ENCODE measurements around the gene OS9.

The OS9 gene

DNA sequence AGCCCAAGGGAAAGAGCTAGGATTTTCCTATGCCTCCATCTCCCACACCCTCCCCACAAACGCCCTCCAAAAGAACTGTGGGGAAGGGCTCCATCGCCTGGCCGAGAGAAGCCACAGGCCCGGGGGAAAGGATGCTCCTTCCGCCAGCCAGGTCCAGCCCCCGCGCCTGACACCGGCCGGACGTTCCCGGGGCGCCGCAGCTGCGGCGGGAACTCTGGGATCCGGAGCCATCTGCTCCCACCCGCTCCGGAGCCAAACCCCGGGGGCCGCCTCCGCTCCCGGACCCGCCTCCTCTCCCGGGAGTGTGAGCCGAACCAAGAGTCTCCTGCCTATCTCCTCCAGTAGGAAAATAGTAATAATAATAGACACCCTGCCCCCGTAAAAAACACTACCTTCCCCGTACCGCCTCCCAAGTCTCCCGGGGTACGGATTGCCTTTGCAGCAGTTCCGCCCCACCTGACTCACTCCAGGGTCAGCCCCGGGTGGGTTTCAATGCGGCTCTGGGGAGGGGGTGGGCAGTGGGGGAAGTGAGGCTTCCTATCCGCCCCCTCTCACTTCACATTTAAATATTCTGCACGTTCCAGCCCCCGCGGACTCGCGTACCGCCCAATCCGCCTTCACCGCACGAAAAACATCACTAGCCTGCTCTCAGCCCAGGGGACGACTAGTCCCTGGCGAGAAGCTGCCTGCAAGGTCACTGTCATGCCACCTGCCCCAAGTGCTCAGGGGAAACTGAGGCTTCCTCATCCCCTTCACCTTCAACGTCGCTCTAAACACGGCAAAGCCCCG lies 42.2 kb downstream of the OS9 start:
- Histone ChIP-seq H3K4me3 (peak overlapping the region; percentile 55), H3K27ac (no peak overlapping the region)
- TF ChIP-seq, protein P1, sequence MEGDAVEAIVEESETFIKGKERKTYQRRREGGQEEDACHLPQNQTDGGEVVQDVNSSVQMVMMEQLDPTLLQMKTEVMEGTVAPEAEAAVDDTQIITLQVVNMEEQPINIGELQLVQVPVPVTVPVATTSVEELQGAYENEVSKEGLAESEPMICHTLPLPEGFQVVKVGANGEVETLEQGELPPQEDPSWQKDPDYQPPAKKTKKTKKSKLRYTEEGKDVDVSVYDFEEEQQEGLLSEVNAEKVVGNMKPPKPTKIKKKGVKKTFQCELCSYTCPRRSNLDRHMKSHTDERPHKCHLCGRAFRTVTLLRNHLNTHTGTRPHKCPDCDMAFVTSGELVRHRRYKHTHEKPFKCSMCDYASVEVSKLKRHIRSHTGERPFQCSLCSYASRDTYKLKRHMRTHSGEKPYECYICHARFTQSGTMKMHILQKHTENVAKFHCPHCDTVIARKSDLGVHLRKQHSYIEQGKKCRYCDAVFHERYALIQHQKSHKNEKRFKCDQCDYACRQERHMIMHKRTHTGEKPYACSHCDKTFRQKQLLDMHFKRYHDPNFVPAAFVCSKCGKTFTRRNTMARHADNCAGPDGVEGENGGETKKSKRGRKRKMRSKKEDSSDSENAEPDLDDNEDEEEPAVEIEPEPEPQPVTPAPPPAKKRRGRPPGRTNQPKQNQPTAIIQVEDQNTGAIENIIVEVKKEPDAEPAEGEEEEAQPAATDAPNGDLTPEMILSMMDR (IDR thresholded peaks at IDR 0.05): no peak
- DNase-seq (ENCODE audit: low spot score): no peak

DNA sequence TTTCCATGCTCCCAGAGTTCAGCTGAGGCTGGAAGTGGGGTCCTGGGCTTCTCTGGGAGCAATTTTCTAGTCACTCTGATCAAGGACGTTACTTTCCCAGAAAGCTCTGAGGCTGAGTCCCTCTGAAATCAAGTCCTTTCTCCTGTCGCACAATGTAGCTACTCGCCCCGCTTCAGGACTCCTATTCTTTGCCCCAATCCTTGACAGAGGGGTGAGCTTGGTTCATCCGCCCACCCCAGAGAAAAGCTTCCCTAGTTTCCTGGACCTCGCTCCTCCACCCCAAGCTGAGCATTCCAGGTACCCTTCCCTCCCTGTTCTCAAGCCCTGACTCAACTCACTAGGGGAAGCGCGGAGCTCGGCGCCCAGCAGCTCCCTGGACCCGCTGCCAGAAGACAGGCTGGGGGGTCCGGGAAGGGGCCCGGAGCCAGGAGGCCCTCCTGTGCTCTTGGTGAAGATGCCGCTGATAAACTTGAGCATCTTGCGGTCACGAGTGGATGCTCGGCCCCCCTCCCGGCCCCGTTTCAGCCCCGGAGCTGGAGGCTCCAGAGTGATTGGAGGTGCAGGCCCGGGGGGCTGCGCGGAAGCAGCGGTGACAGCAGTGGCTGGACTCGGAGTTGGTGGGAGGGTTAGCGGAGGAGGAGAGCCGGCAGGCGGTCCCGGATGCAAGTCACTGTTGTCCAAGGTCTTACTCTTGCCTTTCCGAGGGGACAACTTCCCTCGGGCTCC lies 43.0 kb downstream of the OS9 start:
- TF ChIP-seq, protein P1 (IDR thresholded peaks at IDR 0.05): no peak
- peak overlapping the region; percentile 70 for H3K4me3 ChIP-seq
- no peak overlapping the region for H3K27ac ChIP-seq
- no peak for DNase-seq (ENCODE audit: low spot score)

DNA sequence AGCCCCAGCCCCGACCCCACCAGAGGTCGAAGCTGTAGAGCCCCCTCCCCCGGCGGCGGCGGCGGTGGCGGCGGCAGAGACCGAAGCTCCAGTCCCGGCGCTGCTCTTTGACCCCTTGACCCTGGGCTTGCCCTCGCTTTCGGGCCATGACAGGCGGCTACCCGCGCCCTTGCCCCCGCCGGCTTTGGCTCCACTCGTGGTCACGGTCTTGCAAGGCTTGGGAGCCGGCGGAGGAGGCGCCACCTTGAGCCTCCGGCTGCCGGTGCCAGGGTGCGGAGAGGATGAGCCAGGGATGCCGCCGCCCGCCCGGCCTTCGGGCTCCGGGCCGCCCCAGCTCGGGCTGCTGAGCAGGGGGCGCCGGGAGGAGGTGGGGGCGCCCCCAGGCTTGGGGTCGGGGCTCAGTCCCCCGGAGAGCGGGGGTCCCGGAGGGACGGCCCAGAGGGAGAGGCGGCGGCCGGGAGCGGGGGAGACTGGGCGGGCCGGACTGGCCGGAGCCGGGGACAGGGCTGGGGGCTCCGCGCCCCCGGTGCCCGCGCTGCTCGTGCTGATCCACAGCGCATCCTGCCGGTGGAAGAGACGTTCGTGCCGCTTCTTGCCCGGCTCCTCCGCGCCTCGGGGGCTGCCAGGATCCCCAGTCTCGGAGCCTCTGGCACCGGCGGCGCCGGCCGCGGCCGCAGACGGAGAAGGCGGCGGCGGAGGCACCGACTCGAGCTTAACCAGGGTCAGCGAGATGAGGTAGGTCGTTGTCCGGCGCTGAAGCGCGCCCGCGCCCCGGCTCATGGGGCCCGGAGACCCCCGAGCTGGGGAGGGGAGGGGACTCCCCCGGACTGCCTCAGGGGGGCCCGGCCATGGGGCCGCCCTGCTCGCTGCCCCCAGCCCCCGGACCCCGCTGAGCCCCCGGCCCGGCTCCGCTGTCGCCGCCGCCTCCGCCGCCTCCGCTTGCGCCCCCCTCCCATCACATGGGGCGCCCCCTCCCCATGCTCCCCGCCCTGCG lies 43.8 kb downstream of the OS9 start:
- H3K4me3 ChIP-seq: peak overlapping the region; percentile 70
- TF ChIP-seq, protein P1 (IDR thresholded peaks at IDR 0.05): no peak
- H3K27ac ChIP-seq: no peak overlapping the region
- DNase-seq (ENCODE audit: low spot score): no peak

DNA sequence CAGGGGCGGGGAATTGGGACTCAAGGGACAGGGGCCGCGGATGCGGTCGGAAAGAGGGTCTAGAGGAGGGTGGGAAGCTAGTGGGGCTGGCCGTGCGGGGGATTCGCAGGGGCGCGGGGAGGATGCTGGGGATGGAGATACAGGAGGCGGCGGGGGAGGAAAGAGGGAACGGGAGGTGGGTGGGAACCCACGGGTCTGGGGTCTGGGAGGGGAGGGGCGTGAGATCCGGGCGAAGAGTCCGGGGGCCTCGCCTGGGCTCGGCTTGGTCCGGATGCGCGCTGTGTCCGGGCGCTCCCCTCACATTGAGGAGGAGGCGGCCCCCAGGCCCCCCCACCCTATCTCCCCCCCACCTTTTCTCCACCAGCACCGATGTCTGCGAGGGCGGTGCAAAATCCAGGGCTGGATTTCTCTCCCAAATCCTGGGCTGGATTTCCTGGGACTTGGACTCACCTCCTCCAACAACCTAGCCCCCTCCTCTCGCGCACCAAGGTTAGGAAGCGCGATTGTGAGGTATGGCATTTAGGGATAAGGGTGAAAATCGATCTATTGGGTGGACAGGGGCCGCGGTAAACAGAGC lies 44.8 kb downstream of the OS9 start, which contains the start of gene AGAP2:
AGAP2 (minus strand) TSS at position 82 of the 577 bp plus-strand sequence. CDS start 496 bp downstream, outside the sequence.
- Histone ChIP-seq H3K27ac (no peak within 1 kb of the TSS), H3K4me3 (peak within 1 kb of the TSS; percentile 70)
- TF ChIP-seq, protein P1 (IDR thresholded peaks at IDR 0.05): no peak
- no peak for DNase-seq (ENCODE audit: low spot score)

DNA sequence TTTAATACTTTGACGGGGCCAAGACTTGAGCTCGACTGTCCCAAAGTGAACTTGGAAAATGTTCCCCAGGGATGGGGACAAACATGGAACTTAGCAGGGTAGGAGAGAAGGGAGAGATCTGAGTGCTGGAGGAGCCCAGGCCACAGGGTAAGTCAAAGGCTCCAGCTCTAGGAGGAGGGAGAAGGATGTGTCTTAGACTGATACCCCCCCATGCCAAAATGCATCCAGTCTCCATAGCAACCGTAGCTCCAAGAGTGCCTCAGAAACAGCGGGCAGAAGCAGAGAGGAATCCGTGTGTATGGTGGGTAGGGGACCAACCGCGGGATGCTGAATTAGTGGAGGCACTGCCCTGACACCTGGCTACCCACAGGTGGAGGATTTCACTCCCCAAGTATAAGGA lies 45.5 kb downstream of the OS9 start:
- Histone ChIP-seq H3K4me3 (no peak overlapping the region), H3K27ac (no peak overlapping the region)
- TF ChIP-seq, protein P1 (IDR thresholded peaks at IDR 0.05): no peak
- DNase-seq (ENCODE audit: low spot score): no peak

DNA sequence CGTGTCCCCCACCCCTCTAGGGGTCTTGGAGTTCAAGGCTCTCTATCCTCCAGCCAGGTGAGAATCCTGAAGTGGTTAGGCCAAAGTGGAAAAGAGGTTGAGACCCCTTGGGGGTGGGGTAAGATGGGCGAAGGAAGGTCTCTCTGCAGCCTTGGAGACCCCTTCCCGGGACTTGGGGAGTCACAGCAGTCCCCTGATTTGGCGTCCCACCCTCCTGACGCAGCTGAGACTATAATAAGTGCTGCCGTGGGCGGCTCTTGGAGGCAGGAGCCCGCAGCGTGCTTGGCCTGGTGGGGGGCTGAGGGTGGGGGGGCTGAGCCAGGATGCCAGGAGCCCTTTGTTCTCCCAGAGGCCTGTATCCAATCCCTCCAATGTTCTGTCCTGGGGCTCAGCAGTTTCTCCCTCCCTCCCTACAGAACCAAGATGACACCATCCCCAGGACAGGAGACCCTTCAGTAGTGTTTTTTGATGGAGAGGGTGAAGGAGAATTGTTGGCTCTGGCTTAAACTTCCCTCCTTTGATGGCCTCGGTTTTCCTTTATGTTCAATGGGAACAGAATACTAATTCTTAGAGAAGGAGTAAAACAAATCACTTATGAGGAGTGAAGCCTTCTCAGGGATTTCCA lies 46.1 kb downstream of the OS9 start:
- no peak for DNase-seq (ENCODE audit: low spot score)
- H3K27ac ChIP-seq: no peak overlapping the region
- TF ChIP-seq, protein P1 (IDR thresholded peaks at IDR 0.05): no peak
- H3K4me3 ChIP-seq: no peak overlapping the region

All from coronary artery (tissue), 2 donors.